NCI-H2107 (cell line): Measurements from ENCODE around the gene MPPED2.

ENCODE experiments used
- DNase-seq: peaks from one replicate; lab custom pipeline; 2025; lab: John Stamatoyannopoulos, UW

The MPPED2 gene

DNA sequence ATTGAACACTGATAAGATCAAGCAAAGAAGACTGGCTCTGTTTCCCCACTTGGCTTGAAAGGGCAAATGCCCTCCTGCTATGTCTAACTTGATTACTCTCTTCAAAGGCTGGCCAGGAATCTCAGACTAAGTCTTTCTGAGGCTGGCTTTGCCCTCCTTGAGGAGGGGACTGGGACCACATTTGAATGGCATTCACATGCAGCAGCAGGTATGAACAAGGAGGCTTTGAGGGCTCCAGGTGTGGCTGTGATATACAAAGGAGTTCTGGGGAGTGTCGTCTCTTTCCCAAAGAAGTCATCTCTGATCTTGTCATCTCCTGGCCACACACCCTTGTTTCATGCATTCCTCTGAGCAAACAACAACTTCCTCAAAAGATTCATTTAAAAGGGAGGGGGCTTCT is 132.4 kb downstream of the MPPED2 start:
- no peak for DNase-seq

DNA sequence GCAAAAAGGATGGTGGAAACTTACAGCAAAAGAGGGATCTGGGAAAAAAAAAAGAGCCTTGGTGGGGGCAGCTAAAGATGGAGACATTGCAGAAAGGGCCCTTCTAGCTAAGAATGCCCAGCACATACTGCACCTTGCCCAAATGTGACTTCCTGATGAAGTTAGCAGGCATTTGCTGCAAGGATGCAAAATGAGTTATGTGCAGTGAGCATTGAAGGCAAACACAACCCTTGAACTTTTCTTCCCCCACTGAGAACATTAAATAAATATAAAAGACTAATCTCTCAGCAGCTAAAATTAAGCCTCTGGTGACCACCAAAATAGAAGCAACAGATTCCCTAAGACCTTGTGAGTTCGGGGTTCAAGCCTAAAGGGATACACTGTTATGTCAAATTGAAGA is 133.3 kb downstream of the MPPED2 start:
- DNase-seq, result no peak

DNA sequence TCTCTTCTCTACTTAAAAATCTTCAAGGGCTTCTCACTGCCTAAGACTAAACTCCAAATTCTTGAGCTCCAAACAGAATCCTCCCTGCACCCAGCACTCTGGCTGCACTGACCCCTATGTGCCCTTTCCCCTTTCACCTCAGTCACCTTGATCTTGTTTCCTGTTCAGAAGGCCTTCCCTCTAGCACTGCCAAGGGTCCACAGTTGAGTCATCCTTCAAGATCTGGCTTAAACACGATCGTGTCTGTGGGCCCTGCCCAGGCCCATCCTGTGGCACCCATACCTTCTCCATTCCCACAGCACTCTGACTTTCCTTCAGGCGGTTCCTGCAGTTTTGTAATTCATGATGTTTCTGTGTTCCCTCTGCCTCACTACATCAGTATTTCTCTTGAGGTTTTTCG is 134.0 kb downstream of the MPPED2 start:
- no peak for DNase-seq

DNA sequence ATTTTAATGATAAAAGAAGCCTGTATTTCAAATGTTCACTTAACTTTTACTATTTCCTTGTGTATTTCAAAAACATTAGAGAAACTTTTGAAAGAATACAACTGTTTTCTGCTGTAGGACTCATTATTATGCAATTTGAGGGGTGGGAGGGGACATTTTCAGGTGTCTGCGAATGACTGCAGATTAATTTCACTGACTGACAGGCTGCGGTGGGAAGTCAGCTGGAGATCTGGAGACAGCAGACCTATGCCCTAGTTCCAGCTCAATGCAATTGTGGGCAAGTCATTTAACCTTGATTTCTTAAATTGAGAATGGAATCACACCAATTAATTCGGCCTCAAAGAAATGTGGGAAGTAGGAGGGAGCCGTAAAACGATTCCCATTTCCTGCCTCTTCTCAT is 134.5 kb downstream of the MPPED2 start:
- DNase-seq, result no peak

DNA sequence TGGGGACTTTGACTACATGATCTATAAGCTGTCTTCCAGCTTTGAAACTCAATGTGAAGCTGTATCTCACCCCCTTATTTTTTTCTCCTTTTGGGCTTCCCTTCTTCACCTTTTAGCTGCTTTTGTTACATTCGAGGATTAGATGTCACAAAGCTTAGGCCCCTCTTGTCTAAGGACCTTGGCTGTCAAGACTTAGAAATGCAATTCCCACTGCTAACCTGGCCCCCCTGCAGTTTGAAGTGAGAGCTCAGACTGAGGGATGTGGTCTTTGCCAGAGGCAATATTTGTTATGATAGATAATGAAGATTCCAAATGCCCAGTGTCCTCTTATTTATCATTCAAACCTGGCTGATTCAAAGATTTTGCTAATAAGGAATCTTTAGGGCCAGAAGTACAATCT is 135.0 kb downstream of the MPPED2 start:
- DNase-seq, result no peak

DNA sequence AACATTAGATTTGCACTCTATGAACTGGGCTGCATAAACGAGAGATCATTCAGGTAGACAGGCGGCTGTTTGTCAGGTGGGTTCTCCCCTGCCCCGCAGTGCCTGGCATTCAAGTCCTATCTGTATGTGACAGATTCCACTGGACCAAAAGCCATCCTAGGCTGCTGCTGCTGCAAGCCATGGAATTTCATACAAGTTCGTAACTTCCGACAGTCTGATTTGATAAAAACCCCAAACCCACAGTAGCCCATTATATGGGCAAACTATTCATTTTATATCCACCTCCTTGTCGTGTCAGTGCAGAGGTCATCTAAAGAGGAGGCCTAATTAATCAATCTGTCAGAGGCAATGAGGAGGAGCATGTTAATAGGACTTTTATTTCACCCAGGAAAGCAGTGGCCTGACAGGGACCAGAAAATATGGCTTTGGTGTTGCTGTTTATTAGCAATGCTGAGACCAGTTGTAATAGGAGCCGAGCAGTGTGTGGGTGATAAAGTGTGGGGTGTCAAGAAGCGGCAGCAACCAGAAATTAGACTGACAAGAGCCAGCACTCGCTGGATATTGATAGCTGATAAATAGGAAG is 139.0 kb downstream of the MPPED2 start:
- no peak for DNase-seq

DNA sequence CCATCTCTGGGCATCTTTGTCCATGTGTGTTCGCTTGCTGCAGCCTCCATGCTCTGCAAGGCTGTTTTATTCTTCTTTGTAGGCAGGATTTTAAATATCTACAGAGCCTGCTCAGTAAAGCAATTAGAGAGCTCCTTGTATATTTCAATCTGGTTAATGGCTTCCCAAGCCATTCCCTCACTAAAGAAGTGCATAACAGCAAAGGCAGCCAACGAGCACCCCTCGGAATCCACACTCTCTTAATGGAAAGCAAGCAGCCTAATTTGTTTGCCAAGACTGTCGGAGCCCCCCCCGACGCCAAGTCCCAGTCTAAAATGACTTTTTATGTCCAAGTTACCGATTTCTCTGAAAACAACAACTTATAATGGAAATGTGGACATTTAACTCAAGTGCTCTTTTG is 139.6 kb downstream of the MPPED2 start:
- DNase-seq, result no peak

DNA sequence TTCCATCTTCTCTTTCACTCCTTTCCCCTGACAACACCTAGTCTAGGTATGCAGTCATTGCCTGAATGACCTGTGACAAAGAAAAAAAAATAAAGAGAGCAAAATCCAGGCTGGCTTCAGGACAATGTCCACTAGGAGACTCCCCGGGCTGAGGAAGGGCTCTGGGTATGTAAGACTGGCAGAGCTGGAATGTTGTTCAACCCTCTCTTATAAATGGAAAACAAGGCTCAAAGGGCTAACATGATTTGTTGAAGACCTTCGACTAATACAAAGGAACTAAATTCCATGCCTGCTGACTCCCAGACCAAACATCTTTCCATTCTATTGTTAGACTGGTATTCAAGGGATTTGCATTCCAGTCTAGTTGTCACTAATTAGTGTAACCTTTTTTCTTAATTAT is 141.1 kb downstream of the MPPED2 start:
- DNase-seq, result no peak

DNA sequence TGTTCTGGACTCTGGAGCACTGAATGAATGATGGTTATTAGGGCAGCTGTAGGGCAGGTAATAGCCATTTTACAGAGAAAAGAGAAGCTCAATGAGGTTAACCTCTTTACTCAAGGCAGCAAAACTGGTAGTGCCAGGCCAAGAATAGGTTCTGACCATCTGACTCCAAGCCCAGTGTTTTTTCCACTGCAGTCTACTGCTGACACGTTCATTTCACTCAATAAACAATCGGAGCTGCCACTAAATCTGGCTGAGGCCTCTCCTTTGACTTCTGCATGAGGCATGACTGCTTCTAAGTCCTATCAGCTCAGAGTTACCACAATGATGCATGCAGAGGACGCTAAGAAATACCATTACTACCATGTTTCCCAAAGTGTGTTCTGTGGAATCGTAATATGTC is 145.6 kb downstream of the MPPED2 start:
- no peak for DNase-seq

DNA sequence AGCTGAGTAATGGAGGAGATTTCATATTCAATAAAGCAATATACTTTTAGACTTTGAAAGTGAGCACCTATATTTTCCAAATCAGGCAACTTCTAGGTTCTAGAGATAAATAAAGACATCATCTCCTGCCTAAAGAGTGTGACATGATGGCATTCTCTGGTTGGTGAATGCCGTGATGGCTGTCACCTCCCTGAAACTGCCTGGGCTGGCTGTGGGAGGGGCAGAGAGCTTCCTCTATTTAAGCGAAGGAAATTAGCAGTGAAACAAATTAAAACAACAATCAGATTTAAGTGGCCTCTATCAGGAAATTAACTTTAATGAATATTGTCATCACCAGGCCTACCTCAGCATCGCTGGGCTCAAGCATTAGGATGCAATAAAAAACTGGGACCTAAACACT is 149.4 kb downstream of the MPPED2 start:
- DNase-seq, result no peak

DNA sequence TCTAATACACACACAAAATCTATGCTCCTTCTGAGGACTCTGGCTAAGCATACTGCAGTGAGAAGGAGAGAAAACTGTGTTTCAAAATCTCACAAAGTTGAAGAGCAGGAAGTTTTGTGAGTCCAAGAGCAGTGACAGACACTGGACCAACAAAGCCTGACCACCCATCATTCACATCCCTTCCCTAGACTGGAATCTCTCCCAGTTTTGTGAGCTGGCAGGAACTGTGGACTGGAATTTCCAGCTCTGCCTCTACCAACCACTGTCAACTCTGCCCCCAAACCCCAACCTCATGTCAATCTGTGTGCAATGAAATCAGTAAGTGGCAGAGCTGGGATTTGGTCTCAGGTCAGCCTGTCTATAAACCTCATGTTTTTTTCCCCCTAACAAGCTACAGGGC is 150.7 kb downstream of the MPPED2 start:
- no peak for DNase-seq

DNA sequence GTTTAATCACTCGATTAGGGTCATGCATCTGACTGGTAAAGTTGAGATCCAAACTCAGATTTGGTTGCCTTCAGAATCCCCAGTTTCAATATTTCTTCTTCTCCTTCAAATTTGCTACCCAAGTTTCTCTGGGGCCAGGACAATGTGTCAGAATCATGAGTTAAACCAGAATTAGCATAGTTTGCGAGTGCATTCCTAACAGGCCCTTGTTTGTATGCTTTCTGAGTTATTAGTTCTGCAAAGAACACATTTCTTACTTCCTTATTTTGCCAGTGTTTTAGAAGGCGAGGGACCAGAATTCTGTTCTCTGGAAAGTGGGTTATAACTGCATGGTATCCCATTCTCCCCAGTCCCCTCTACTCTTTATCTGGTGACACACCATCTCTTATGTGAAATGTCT is 151.3 kb downstream of the MPPED2 start:
- DNase-seq, result no peak

DNA sequence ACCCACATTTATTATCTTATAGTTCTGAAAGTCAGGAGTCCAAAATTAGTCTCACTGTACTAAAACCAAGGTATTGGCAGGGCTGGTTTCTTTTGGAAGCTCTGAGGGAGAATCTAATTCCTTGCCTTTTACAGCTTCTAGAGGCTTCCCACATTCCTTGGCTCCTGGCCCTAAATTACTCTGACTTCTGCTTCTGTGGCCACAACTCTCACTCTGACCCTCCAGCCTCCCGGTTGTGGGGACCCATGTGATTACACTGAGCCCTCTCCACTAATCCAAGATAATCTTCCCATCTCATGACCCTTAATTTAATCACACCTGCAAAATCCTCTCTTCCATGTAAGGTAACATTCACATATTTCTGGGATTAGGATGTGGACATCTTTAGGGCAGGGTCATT is 152.3 kb downstream of the MPPED2 start:
- no peak for DNase-seq

DNA sequence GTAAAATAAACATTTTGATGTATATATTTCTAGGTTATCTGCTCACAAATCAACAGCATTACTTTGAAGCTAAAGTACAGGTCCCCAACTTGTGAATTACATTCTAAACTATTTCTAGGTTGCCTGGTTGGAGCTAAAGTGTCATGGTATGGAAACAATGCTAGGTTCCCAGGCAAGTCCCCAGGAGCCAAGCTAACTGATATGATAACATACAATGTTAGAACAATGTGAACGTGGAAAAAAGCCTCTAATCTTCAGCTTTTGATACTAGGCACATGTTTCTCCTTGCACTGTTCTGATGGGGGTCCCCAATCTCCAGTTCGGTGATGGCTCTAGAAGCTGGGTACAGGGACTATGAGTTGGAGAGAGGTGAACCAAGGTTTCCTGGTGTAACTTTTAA is 153.4 kb downstream of the MPPED2 start:
- DNase-seq, result no peak

DNA sequence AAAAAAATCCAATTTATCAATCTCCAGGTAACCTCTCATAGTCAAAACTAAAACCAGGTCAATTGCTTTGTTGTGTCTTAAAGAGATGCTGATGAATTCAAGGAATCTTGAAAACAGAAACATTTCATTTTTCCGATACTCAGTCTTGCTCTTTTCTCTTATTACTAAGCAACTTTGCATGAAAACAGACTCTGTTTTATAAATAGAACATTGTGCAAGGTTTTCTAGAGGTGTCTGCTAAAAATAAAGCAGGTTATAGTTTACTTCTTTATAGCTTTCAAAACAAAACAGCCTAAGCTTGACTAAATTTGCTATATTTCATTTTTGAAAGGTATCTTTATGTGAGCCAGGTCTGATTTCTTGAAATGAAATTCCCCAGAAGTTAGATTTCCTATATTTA is 154.0 kb downstream of the MPPED2 start:
- no peak for DNase-seq

DNA sequence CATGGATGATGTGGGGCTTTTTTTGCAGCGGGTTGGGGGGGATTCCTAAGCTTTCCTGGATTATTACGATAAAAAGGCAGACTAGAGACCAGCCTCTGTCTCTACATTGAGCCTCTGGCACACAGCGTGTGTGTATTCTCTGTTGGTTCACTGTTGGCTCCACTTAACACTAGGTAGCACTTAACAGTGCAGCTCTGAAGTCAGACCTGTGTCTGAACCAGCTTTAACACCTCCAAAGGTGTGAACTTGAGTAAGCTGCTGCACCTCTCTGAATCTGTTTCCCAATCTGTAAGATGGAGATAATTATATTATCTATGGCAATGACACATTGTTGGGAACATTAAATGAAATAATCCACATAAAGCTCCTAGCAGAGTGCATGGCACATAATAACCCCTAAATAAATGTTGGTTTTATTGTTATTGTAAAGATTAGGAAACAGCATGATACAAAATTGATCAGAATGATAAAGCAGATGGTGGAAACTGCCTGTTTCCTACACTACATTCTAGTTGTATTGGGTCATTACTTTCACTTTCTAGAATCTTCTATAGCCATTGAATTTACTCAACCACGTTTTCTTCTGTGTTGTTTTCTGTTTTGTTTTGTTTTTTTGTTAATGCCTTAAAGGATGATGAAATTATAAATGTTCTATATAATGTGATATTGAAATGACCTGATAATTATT is 154.9 kb downstream of the MPPED2 start:
- no peak for DNase-seq

DNA sequence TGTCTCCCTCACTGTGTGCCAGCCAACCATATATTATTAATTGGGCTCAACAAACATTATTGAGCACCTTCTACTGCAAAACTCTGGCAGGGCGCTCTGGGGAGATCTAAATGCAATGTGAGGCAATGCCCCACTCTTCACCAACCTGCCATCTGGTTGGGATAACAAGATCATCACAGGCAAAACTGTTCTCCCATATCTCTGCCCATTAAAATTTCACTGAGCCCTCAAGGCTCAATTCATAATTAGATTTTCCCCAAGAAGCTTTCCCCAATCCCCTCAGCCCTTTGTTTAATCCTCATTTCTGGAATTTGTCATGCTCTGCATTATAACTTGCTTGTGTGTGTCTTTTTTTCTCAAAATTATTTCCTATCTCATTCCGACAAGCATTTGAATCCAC is 156.6 kb downstream of the MPPED2 start:
- no peak for DNase-seq

DNA sequence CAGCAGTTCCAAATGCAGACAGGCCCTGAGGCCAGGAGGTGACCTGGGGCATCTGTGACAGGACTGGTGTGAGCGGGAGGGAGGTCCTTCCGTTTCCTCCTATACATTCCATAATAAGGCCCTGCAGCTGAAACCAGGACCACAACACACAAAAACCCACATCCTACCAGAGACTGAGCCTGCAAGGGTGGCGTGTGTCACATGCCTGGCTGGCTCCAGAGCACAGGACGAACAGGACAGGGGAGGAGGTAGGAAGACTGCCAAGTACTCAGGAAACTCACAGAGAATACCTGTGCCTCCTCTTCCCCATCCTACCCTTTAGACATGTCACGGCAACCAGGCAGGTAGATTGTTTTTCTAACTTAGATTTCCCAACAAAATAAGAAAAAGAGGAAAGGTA is 159.4 kb downstream of the MPPED2 start:
- DNase-seq, result no peak

DNA sequence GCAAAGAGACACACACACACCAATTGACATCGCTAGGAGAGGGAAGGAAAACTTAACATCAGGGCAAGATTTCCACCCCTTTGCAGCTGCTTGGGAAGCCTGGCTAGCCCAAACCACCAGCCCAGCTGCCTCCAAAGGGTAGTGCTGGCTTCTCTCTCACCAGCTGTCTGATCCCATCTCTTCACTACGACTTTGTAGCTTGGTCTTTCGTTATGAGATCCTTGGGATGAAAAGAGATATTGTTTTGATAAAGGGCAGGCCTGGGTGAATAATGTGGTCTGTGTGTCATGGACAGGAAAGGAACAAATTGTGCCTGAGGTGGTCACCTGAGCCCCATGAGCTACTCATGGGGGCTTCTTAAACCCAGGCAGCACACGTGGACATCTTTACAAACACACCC is 161.3 kb downstream of the MPPED2 start:
- no peak for DNase-seq

DNA sequence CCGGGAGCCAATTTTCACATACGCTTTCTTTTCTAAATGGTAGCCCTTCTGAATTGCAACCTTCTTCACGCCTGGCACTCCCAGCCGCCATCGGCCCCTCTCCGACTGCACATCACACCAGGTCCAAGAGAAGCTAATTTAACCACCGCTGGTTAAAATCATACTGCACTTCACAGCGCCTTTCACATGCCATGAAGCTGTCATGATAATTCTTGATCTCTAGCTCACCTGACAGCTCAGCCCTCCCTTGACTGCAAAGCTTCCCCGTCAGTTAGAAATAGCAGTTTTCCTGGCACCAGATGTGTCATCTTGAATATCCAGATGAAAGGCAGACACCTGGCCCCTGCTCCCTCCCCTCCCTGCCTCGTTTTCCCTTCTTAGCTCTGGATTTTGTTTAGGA is 161.8 kb downstream of the MPPED2 start:
- no peak for DNase-seq

DNA sequence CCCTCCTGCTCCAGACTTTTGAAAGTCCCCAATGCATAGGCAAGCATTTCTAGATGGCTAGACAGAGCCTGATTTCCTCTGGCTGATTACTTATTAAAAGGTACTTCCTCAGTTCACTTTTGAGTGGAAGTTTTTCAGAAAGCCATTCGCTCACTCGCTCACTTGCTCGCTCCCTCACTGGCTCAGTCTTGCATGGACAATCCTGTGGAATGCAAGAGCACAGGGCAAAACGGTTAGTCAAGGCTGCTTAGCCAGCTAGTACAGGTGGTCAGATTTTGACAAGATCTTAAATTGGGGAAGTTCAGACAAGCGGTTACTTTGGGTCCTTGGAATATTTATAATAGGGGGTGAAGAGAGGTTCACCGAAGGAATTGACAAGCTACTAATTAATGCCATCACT is 162.3 kb downstream of the MPPED2 start:
- no peak for DNase-seq

DNA sequence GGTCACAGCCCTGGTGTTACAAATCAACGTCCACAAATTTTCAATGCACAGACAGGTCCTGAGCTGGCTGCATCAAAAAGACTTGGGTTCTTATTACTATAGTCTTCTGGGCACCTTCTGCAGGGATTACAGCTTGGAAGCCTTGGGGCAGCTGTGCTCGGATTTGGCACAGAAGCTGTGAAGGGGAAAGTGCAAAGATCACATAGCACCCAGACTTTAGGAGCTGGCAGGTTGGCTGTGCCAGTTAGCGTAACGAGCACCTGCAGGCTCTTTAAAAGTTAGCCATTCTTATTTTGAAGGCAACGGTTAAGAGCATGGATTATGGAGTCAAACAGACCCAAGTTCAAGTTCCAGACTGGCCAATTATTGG is 162.9 kb downstream of the MPPED2 start:
- DNase-seq, result no peak

DNA sequence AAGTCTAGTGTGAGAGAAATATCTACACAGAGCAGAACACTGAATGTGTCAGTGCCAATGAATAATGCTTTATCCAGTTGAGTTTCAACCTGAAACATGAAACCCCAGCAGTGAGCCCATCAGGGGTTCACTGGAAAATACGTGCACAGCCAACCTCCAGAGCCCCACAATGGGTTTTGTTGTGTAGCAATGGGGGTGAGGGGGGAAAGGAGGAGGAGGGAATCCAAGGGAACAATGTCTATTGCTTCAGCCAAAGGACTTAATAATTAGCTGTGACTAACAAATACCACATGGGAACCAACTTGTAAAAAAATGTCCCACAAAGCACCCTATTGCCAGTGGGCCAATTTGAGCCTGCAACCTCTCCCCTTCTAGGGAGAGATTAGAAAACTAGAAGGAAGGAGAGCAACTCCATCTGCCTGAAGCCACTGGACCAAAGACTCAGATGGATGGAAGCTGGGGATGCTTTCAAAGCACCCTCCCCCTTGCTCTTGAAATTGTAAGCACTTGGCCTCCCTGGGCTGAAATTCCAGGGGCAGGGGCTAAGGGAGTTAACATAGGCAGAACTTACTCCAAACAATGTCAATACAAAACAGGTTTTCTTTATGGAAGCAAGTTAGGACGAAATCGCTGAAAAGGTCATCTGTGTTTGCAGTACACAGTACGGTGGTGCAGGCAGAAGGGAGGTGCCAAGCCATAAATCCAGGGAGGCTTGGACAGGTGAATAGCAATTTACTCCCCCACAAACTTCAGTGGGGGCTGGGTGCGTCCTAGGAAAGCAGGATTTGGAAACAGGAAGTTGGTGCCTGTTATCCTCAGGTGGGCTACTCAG is 163.5 kb downstream of the MPPED2 start:
- DNase-seq, result no peak
